Liver (tissue), 3 donors: ENCODE measurements around the gene ATIC.

Experiments used
- CTCF ChIP-seq: fragments of 150-350 bp; IDR thresholded peaks from 2 replicates; pipeline ENCODE4 v1.5.1; 2017; ENCODE audit warnings: improper control_type of control experiment, low read depth, low read length; ENCODE audit not compliant: missing input control
- EGR1 ChIP-seq, 2 donors: IDR thresholded peaks; 2 replicates each; pipeline ENCODE4 v1.6.1; 2016 to 2018; ENCODE audit warnings: antibody characterized with exemption in 2 of 2, low read depth in 2 of 2
- FOXA1 ChIP-seq: IDR thresholded peaks from 2 replicates; pipeline ENCODE4 v1.6.1; 2016; ENCODE audit warnings: antibody characterized with exemption
- HNF4G ChIP-seq: IDR thresholded peaks from 2 replicates; pipeline ENCODE4 v1.6.1; 2016; ENCODE audit warnings: antibody characterized with exemption
- RAD21 ChIP-seq, 2 donors: IDR thresholded peaks; 2 replicates each; pipeline ENCODE4 v1.6.1; 2016; ENCODE audit warnings: antibody characterized with exemption in 2 of 2, mild to moderate bottlenecking in 2 of 2
- REST ChIP-seq: IDR thresholded peaks from 2 replicates; pipeline ENCODE4 v1.6.1; 2016; ENCODE audit warnings: antibody characterized with exemption, mild to moderate bottlenecking
- TAF1 ChIP-seq: conservative IDR thresholded peaks from 2 replicates; pipeline ENCODE4 v1.6.1; 2016; ENCODE audit warnings: antibody characterized with exemption, mild to moderate bottlenecking
- YY1 ChIP-seq: IDR thresholded peaks from 2 replicates; pipeline ENCODE4 v1.6.1; 2016; ENCODE audit warnings: antibody characterized with exemption, mild to moderate bottlenecking
- donor health status: healthy.
- donor health status: healthy.

GRCh38 chr2:215328066-215328465 lies 16.2 kb downstream of the ATIC start:
- no peak for TF ChIP-seq CTCF
- no peak for TF ChIP-seq YY1
- TF ChIP-seq REST: no peak
- no peak for TF ChIP-seq RAD21 (IDR thresholded peaks at IDR 0.05)
- no peak for TF ChIP-seq EGR1 (IDR thresholded peaks at IDR 0.05; ENCODE audit: low read depth in 2 of 2)
- TF ChIP-seq HNF4G: no peak
- no peak for TF ChIP-seq TAF1
- TF ChIP-seq FOXA1: no peak
